ENCODE measurements around the gene C12orf56. TPM values are rescaled to one million over a fixed set of nuclear protein-coding genes. Genes with fewer than 3 reads are reported as not detected.

The C12orf56 gene
- total and polyA plus RNA-seq, 9 of the 15 experiments (the other 6 are each of a cell fraction or from before 2014, with no cell fraction given): 0.40 to 4.8 (median 1.2) TPM

DNA sequence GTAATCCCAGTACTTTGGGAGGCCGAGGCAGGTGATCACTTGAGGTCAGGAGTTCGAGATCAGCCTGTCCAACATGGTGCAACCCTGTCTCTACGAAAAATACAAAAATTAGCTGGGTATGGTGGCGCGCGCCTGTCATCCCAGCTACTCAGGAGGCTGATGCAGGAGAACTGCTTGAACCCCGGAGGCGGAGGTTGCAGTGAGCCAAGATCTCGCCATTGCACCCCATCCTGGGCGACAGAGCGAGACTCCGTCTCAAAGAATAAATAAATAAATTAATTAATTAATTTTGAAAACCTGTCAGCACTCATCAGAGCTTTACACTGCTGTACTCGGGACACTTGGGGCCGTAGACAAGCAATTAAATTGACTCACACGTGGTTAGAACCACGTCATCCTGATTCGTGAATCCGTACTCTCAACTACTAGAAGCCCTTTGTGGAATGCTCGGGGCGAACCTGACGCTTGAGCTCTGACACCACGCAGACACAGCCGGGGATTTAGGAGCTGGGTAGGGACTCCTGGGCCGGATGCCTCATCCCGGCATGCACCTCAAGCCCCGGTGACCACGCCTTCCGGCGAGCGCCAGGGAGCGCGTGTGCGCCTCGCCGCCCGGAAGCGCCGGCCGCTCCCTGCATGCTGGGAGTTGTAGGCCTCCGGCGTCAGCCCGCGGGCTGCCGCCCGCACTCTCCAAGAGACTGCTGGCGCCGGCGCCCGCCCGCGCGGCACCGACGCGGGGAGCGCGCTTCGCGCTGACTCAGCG lies 13.3 kb upstream of the C12orf56 start, which contains the start of gene XPOT (continued):
- TF ChIP-seq ZNF76 (CRISPR knock-in tag; IDR thresholded peaks at IDR 0.05; ENCODE audit: borderline replicate concordance) (no peak), CXXC5 (CRISPR knock-in tag; IDR thresholded peaks at IDR 0.05) (peak; percentile 78), ZNF197 (CRISPR knock-in tag; IDR thresholded peaks at IDR 0.05; ENCODE audit: low read depth) (no peak; the same call in none of the 2 replicates), KLF1 (tag; IDR thresholded peaks at IDR 0.05) (0 out of 2 replicates have a peak, but pooled peaks have one; percentile 65), GTF2B (IDR thresholded peaks at IDR 0.05; ENCODE audit: extremely low read depth, insufficient read length) (no peak), GABPB1 (CRISPR knock-in tag; IDR thresholded peaks at IDR 0.05) (peak; percentile 91), ZNF184 (CRISPR knock-in tag; IDR thresholded peaks at IDR 0.05) (no peak), SMARCE1 (IDR thresholded peaks at IDR 0.05) (peak; percentile 16; the same call in 1 of the 2 replicates), NFRKB (IDR thresholded peaks at IDR 0.05; ENCODE audit: low read depth) (peak; percentile 11; the same call in 1 of the 2 replicates), KDM4B (IDR thresholded peaks at IDR 0.05; ENCODE audit: borderline replicate concordance in 2 of 2, low read depth in 1 of 2) (no peak), YY1 (IDR thresholded peaks at IDR 0.05; ENCODE audit: borderline replicate concordance in 1 of 3, control insufficient read depth in 1 of 3, extremely low read depth in 1 of 3, insufficient read depth in 3 of 3, insufficient read length in 1 of 3, insufficient replicate concordance in 2 of 3, low read depth in 1 of 3, low read length in 2 of 3) (peak in 2 of 3 experiments; percentile 40 to 74), PRDM10 (IDR thresholded peaks at IDR 0.05; ENCODE audit: partially characterized antibody) (no peak), ZC3H11A (IDR thresholded peaks at IDR 0.05; ENCODE audit: low read depth, low read length) (no peak), JUN (IDR thresholded peaks at IDR 0.05; ENCODE audit: borderline replicate concordance, low read depth, low read length) (peak; percentile 73; the same call in 1 of the 2 replicates), JUN (CRISPR knock-in tag; IDR thresholded peaks at IDR 0.05; ENCODE audit: borderline replicate concordance) (no peak), CREM (IDR thresholded peaks at IDR 0.05; ENCODE audit: low read depth) (peak; percentile 92), SIX5 (IDR thresholded peaks at IDR 0.05; ENCODE audit: borderline replicate concordance in 1 of 2, insufficient read depth in 1 of 2, low read depth in 1 of 2, low read length in 2 of 2) (peak; percentile 78 to 79; a peak in 3 of 4 replicates), HDAC2 (IDR thresholded peaks at IDR 0.05) (no peak), FOXJ3 (CRISPR knock-in tag; IDR thresholded peaks at IDR 0.05) (no peak)
- TF ChIP-seq, protein P1, sequence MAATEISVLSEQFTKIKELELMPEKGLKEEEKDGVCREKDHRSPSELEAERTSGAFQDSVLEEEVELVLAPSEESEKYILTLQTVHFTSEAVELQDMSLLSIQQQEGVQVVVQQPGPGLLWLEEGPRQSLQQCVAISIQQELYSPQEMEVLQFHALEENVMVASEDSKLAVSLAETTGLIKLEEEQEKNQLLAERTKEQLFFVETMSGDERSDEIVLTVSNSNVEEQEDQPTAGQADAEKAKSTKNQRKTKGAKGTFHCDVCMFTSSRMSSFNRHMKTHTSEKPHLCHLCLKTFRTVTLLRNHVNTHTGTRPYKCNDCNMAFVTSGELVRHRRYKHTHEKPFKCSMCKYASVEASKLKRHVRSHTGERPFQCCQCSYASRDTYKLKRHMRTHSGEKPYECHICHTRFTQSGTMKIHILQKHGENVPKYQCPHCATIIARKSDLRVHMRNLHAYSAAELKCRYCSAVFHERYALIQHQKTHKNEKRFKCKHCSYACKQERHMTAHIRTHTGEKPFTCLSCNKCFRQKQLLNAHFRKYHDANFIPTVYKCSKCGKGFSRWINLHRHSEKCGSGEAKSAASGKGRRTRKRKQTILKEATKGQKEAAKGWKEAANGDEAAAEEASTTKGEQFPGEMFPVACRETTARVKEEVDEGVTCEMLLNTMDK (IDR thresholded peaks at IDR 0.05; ENCODE audit: borderline replicate concordance, insufficient read depth, low read depth, low read length, poor library complexity, severe bottlenecking): peak; percentile 70

Data from K562 (cell line).